Endothelial cell of umbilical vein (primary cell): ENCODE results near the gene TOR4A. TPM values are rescaled to one million over a fixed set of nuclear protein-coding genes. Genes with fewer than 3 reads are reported as not detected.

Source experiments
- BruUV-seq: library from RNA; stranded (reverse); fragments of 400-500 nt; replicated peaks from 2 replicates; lab custom pipeline; 2021; lab: Mats Ljungman, UMichigan
- CTCF ChIA-PET: fragments of 300-600, 350-600 bp; sonication (Branson Sonifier 250); formaldehyde crosslinking; loops from one replicate; lab custom pipeline; 2021; ENCODE audit warnings: antibody characterized with exemption, inconsistent platforms; lab: Charles Lee
- POLR2A ChIA-PET: fragments of 300-600, 350-600 bp; sonication (Branson Sonifier 250); formaldehyde crosslinking; loops from one replicate; lab custom pipeline; 2021; ENCODE audit warnings: antibody characterized with exemption, inconsistent platforms; lab: Charles Lee
- DNase-seq: peaks from one replicate; pipeline ENCODE4 v3.0.0-alpha.2; 2011; ENCODE audit warnings: low read depth, low spot score
- FAIRE-seq: peaks from 2 replicates; lab custom pipeline; 2011; peaks lifted over from hg19 to GRCh38; lab: Jason Lieb, UNC
- H2AFZ ChIP-seq: 2 replicates; pipeline ENCODE4 v1.6.0; 2012; ENCODE audit warnings: low read depth, low read length, control low read depth, inconsistent platforms
- H3K27ac ChIP-seq: 2 replicates; pipeline ENCODE4 v1.5.1; 2011; ENCODE audit warnings: low read depth, mild to moderate bottlenecking, control low read depth, low read length, moderate library complexity; ENCODE audit not compliant: insufficient read depth
- H3K27me3 ChIP-seq, 2 experiments: 2 replicates each; pipeline versions ENCODE4 v1.6.0 to v1.6.1; 2011; ENCODE audit warnings: low read length in 2 of 2, mixed read lengths in 1 of 2; ENCODE audit not compliant: control insufficient read depth in 2 of 2, insufficient read depth in 2 of 2
- H3K36me3 ChIP-seq, 2 experiments: 2 replicates in 1 of 2; 3 replicates in 1 of 2; pipeline ENCODE4 v1.5.1; 2011; ENCODE audit warnings: low read length in 2 of 2, mild to moderate bottlenecking in 1 of 2, moderate library complexity in 1 of 2; ENCODE audit not compliant: control insufficient read depth in 2 of 2, insufficient read depth in 2 of 2; ENCODE audit errors: extremely low read depth in 1 of 2
- H3K4me1 ChIP-seq: 3 replicates; pipeline ENCODE4 v1.5.1; 2011; ENCODE audit warnings: mild to moderate bottlenecking, low read length; ENCODE audit not compliant: control insufficient read depth, insufficient read depth; ENCODE audit errors: extremely low read depth
- H3K4me2 ChIP-seq: 2 replicates; pipeline ENCODE4 v1.6.1; 2011; ENCODE audit warnings: low read length, control low read depth, mixed read lengths; ENCODE audit not compliant: insufficient read depth
- H3K4me3 ChIP-seq, 3 experiments: fragments of 200-600 bp in 1 of 3; sonication (generic), shearing (Covaris generic) in 1 of 3; replicated peaks in 1 of 3; 2 replicates each; pipeline ENCODE4 v1.5.1; 2011 to 2016; ENCODE audit warnings: control low read depth in 3 of 3, low read length in 3 of 3, mild to moderate bottlenecking in 2 of 3, inconsistent platforms in 1 of 3, low read depth in 1 of 3, moderate library complexity in 1 of 3; ENCODE audit not compliant: insufficient read depth in 1 of 3
- H3K79me2 ChIP-seq: 2 replicates; pipeline ENCODE4 v1.6.0; 2012; ENCODE audit warnings: low read length, inconsistent platforms; ENCODE audit not compliant: control insufficient read depth, insufficient read depth
- H3K9ac ChIP-seq: replicated peaks from 2 replicates; pipeline ENCODE3; 2011; ENCODE audit warnings: low read length, control low read depth; ENCODE audit not compliant: insufficient read depth; ENCODE audit errors: extremely low read depth
- H3K9me1 ChIP-seq: replicated peaks from 3 replicates; pipeline ENCODE4 v1.6.0; 2011; ENCODE audit warnings: mild to moderate bottlenecking, low read length; ENCODE audit not compliant: control insufficient read depth, insufficient read depth; ENCODE audit errors: extremely low read depth
- H3K9me3 ChIP-seq: replicated peaks from 2 replicates; pipeline ENCODE4 v1.5.1; 2012; ENCODE audit warnings: low read length, inconsistent platforms; ENCODE audit not compliant: control insufficient read depth, insufficient read depth
- H4K20me1 ChIP-seq: replicated peaks from 2 replicates; pipeline ENCODE3; 2011; ENCODE audit warnings: mild to moderate bottlenecking, low read length; ENCODE audit not compliant: control insufficient read depth, insufficient read depth; ENCODE audit errors: extremely low read depth
- CTCF ChIP-seq, 2 donors: IDR thresholded peaks; 1 replicate in 1 of 2; 2 replicates in 1 of 2; pipeline ENCODE4 v1.5.1; 2011; ENCODE audit warnings: low read length in 2 of 2, mild to moderate bottlenecking in 2 of 2, moderate library complexity in 2 of 2, control low read depth in 1 of 2, inconsistent platforms in 1 of 2, low read depth in 1 of 2; ENCODE audit not compliant: insufficient read depth in 1 of 2; ENCODE audit errors: extremely low read depth in 1 of 2
- EZH2 ChIP-seq: IDR thresholded peaks from 2 replicates; pipeline ENCODE4 v1.6.1; 2012; ENCODE audit warnings: borderline replicate concordance, low read depth, mild to moderate bottlenecking, moderate library complexity, low read length, inconsistent platforms; ENCODE audit not compliant: severe bottlenecking
- FOS ChIP-seq: IDR thresholded peaks from 2 replicates; pipeline ENCODE4 v1.6.1; 2011; ENCODE audit warnings: mild to moderate bottlenecking, low read length, moderate library complexity, borderline replicate concordance; ENCODE audit not compliant: insufficient read depth
- GATA2 ChIP-seq: IDR thresholded peaks from 2 replicates; pipeline ENCODE4 v1.7.0; 2011; ENCODE audit warnings: low read depth, mild to moderate bottlenecking, moderate library complexity, mixed read lengths, low read length; ENCODE audit not compliant: insufficient read length, insufficient read depth
- JUN ChIP-seq: IDR thresholded peaks from 2 replicates; pipeline ENCODE4 v1.6.1; 2011; ENCODE audit warnings: borderline replicate concordance, low read depth; ENCODE audit not compliant: insufficient read length, insufficient read depth
- MAX ChIP-seq: IDR thresholded peaks from 2 replicates; pipeline ENCODE4 v1.6.1; 2011; ENCODE audit not compliant: insufficient read depth, insufficient read length
- MYC ChIP-seq: IDR thresholded peaks from one replicate; pipeline ENCODE4 v1.6.1; 2011; ENCODE audit warnings: mild to moderate bottlenecking, low read depth, low read length
- POLR2A ChIP-seq: IDR thresholded peaks from 2 replicates; pipeline ENCODE4 v1.6.1; 2012; ENCODE audit warnings: low read depth, mild to moderate bottlenecking, control low read depth, low read length
- POLR2AphosphoS5 ChIP-seq: IDR thresholded peaks from 2 replicates; pipeline ENCODE4 v1.6.1; 2012; ENCODE audit warnings: low read depth, mild to moderate bottlenecking, control low read depth, low read length, moderate library complexity; ENCODE audit not compliant: insufficient read depth
- dilution Hi-C: fragments of 300-500 bp; cut with MboI; formaldehyde crosslinking; loops from one replicate; pipeline ENCODE4 v1.15.0; 2019; ENCODE audit warnings: low sequenced_read_pairs; ENCODE audit not compliant: extremely low pct_ligation_motif_present
- intact Hi-C: fragments of 100-400 bp; cut with micrococcal nuclease; formaldehyde crosslinking; loops from one replicate; pipeline ENCODE4 v1.10.0; 2022
- polyA plus RNA-seq, 4 experiments: library from polyadenylated mRNA; depleted of rRNA in 3 of 4; stranded (reverse) in 3 of 4; unstranded in 1 of 4; fragments of >200 nt; gene quantifications; 2 replicates each; pipeline versions ENCODE4 v1.2.1 to v1.2.3, GENCODE V29; 2011 to 2012; ENCODE audit warnings: missing spikeins in 1 of 4
- total RNA-seq: library from RNA; stranded (reverse); gene quantifications from 2 replicates; pipeline ENCODE4 v1.2.3, GENCODE V29; 2021

Gene TOR4A
- total and polyA plus RNA-seq, 2 donors (not counting 3 experiments of a cell fraction or from before 2014, with no cell fraction given): 32.4 to 48.0 TPM

GRCh38 chr9:137273611-137274320 is 3.8 kb upstream of the TOR4A start:
- Histone ChIP-seq H2AFZ (no peak overlapping the region), H3K79me2 (peaks cover 11% of the 10 kb centered on the region), H3K9ac (no peak overlapping the region), H3K27ac (no peak overlapping the region), H4K20me1 (no peaks in the 10 kb centered on the region), H3K4me2 (no peak overlapping the region), H3K36me3 (peaks cover 0 to 20% of the 10 kb centered on the region in 2 experiments), H3K4me3 (no peak overlapping the region), H3K9me3 (no peaks in the 10 kb centered on the region), H3K27me3 (no peaks in the 10 kb centered on the region), H3K9me1 (no peaks in the 10 kb centered on the region), H3K4me1 (peaks cover 26% of the 10 kb centered on the region)
- dilution Hi-C loops: no loop called here
- no peak for TF ChIP-seq POLR2A
- no peak for TF ChIP-seq JUN
- no peak for TF ChIP-seq CTCF (IDR thresholded peaks at IDR 0.05; ENCODE audit: extremely low read depth in 1 of 2, insufficient read depth in 1 of 2, low read depth in 1 of 2, low read length in 2 of 2)
- TF ChIP-seq POLR2AphosphoS5: no peak
- TF ChIP-seq EZH2: no peak
- no peak for TF ChIP-seq MAX
- TF ChIP-seq FOS: no peak
- no peak for TF ChIP-seq MYC
- TF ChIP-seq GATA2: no peak
- ChIA-PET CTCF (no interaction called here), POLR2A (no interaction called here)
- no TSS peak for BruUV-seq
- no peak for DNase-seq
- intact Hi-C loops: no loop called here
- no peak for FAIRE-seq
